Ishikawa (cell line): ENCODE measurements around the gene PTPN14.

Experiments
- CEBPB ChIP-seq: IDR thresholded peaks from 2 replicates; pipeline ENCODE4 v1.6.1; 2012
- CREB1 ChIP-seq: IDR thresholded peaks from 2 replicates; pipeline ENCODE4 v1.6.1; 2012; ENCODE audit warnings: low read depth
- EP300 ChIP-seq: IDR thresholded peaks from 2 replicates; pipeline ENCODE4 v1.6.1; 2012; ENCODE audit warnings: borderline replicate concordance
- FOXM1 ChIP-seq: IDR thresholded peaks from 2 replicates; pipeline ENCODE4 v1.6.1; 2012; ENCODE audit warnings: low read depth, borderline replicate concordance
- NFIC ChIP-seq: IDR thresholded peaks from 2 replicates; pipeline ENCODE4 v1.6.1; 2012
- RAD21 ChIP-seq: IDR thresholded peaks from 2 replicates; pipeline ENCODE4 v1.6.1; 2012; ENCODE audit warnings: low read depth
- REST ChIP-seq: IDR thresholded peaks from 2 replicates; pipeline ENCODE4 v1.6.1; 2012; ENCODE audit warnings: low read depth, mild to moderate bottlenecking
- TAF1 ChIP-seq: IDR thresholded peaks from 2 replicates; pipeline ENCODE4 v1.6.1; 2012; ENCODE audit warnings: low read depth, mild to moderate bottlenecking
- TEAD4 ChIP-seq: IDR thresholded peaks from 2 replicates; pipeline ENCODE4 v1.6.1; 2012
- USF1 ChIP-seq: IDR thresholded peaks from 2 replicates; pipeline ENCODE4 v1.6.1; 2012
- YY1 ChIP-seq: IDR thresholded peaks from 2 replicates; pipeline ENCODE4 v1.6.1; 2012; ENCODE audit warnings: low read depth
- ZBTB7A ChIP-seq: IDR thresholded peaks from 2 replicates; pipeline ENCODE4 v1.6.1; 2012; ENCODE audit warnings: low read depth
- TF ChIP-seq, protein P1 (sequence below): IDR thresholded peaks from 2 replicates; pipeline ENCODE4 v1.6.1; 2012

DNA sequence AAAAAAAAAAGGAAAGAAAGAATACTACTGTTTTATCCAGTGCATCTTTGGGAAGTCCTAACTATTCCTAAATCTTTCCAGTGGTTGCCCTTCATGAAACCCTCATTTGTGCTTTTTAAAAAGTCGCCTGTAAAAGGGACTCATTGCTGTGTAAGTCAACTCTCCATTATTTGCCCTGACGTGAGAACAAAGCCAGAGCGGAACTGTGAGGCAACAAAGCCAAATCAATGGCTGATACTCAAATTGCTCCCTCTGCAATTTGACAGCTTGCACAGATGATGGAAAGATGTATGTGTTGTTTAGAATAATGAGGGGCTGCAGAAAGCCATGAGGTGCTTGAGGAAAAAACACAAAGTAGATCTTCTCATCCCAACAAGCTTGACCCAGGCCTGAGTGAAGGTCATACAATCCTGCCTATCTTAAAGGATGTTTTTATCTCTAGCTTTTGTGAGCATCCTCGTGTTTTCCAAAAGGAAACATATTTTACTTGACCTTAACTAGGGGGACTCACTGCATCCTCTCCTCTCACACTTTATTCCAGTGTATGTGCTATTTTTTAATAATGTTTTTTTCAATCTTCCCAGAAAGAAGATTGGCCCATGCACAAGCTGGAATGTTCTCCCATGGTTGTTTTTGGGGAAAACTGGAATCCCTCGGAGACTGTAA lies 237.1 kb downstream of the PTPN14 start:
- TF ChIP-seq TAF1 = no peak
- TF ChIP-seq, protein P1, sequence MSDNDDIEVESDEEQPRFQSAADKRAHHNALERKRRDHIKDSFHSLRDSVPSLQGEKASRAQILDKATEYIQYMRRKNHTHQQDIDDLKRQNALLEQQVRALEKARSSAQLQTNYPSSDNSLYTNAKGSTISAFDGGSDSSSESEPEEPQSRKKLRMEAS = no peak
- TF ChIP-seq FOXM1 = no peak
- no peak for TF ChIP-seq REST
- TF ChIP-seq RAD21 = no peak
- no peak for TF ChIP-seq CREB1
- TF ChIP-seq EP300 = no peak
- no peak for TF ChIP-seq CEBPB
- TF ChIP-seq NFIC = no peak
- TF ChIP-seq USF1 = no peak
- TF ChIP-seq TEAD4 = no peak
- TF ChIP-seq YY1 = no peak
- TF ChIP-seq ZBTB7A = no peak
